H9 (cell line): ENCODE measurements around the gene IMPA2. TPM values are rescaled to one million over a fixed set of nuclear protein-coding genes. Genes with fewer than 3 reads are reported as not detected.

Experiments
- DNase-seq: peaks from one replicate; pipeline ENCODE4 v3.0.0-alpha.2; 2017
- H2AFZ ChIP-seq: one replicate; pipeline ENCODE4 v1.6.1; 2013; ENCODE audit warnings: mild to moderate bottlenecking, low read length, control low read depth, moderate library complexity
- H2AK5ac ChIP-seq: 2 replicates; pipeline ENCODE4 v1.6.1; 2013; ENCODE audit warnings: low read length, control low read depth, mixed read lengths; ENCODE audit not compliant: insufficient read length
- H2BK120ac ChIP-seq: one replicate; pipeline ENCODE4 v1.6.1; 2013; ENCODE audit warnings: low read depth, mild to moderate bottlenecking, low read length, control low read depth, inconsistent platforms; ENCODE audit not compliant: poor library complexity, severe bottlenecking
- H2BK12ac ChIP-seq: 2 replicates; pipeline ENCODE4 v1.6.1; 2013; ENCODE audit warnings: low read length, control low read depth, mixed read lengths, low read depth; ENCODE audit not compliant: insufficient read length
- H2BK15ac ChIP-seq: 2 replicates; pipeline ENCODE4 v1.6.1; 2013; ENCODE audit warnings: low read depth, low read length, control low read depth
- H2BK20ac ChIP-seq: one replicate; pipeline ENCODE4 v1.6.1; 2013; ENCODE audit warnings: low read depth, mild to moderate bottlenecking, low read length, control low read depth, inconsistent platforms; ENCODE audit not compliant: poor library complexity, severe bottlenecking
- H2BK5ac ChIP-seq: 2 replicates; pipeline ENCODE4 v1.6.1; 2013; ENCODE audit warnings: low read length, control low read depth, mixed read lengths; ENCODE audit not compliant: insufficient read length
- H3K14ac ChIP-seq: 2 replicates; pipeline ENCODE4 v1.6.1; 2013; ENCODE audit warnings: low read length, control low read depth; ENCODE audit not compliant: insufficient read depth
- H3K18ac ChIP-seq: 2 replicates; pipeline ENCODE4 v1.6.1; 2013; ENCODE audit warnings: low read depth, mild to moderate bottlenecking, mixed read lengths, low read length, control low read depth; ENCODE audit not compliant: insufficient read length
- H3K23ac ChIP-seq: 2 replicates; pipeline ENCODE4 v1.6.1; 2013; ENCODE audit warnings: low read length, control low read depth, mixed read lengths, low read depth; ENCODE audit not compliant: insufficient read length
- H3K23me2 ChIP-seq: 2 replicates; pipeline ENCODE4 v1.6.1; 2013; ENCODE audit warnings: low read depth, mild to moderate bottlenecking, mixed read lengths, low read length, control low read depth; ENCODE audit not compliant: insufficient read length, poor library complexity, severe bottlenecking
- H3K27ac ChIP-seq: 2 replicates; pipeline ENCODE4 v1.5.1; 2013; ENCODE audit warnings: low read length, control low read depth, mixed read lengths, low read depth; ENCODE audit not compliant: insufficient read length
- H3K27me3 ChIP-seq: 2 replicates; pipeline ENCODE4 v1.6.1; 2013; ENCODE audit warnings: low read length, control low read depth, inconsistent platforms; ENCODE audit not compliant: insufficient read depth
- H3K4ac ChIP-seq: 2 replicates; pipeline ENCODE4 v1.6.1; 2013; ENCODE audit warnings: low read depth, mild to moderate bottlenecking, control low read depth, inconsistent platforms, low read length, moderate library complexity
- H3K4me1 ChIP-seq: 2 replicates; pipeline ENCODE4 v1.6.1; 2013; ENCODE audit warnings: low read length, control low read depth, inconsistent platforms; ENCODE audit not compliant: insufficient read depth
- H3K4me2 ChIP-seq: 2 replicates; pipeline ENCODE4 v1.6.1; 2013; ENCODE audit warnings: low read length, control low read depth, mixed read lengths; ENCODE audit not compliant: insufficient read length, insufficient read depth
- H3K56ac ChIP-seq: 2 replicates; pipeline ENCODE4 v1.6.1; 2013; ENCODE audit warnings: low read depth, mild to moderate bottlenecking, mixed read lengths, low read length, control low read depth; ENCODE audit not compliant: insufficient read length
- H3K79me1 ChIP-seq: 2 replicates; pipeline ENCODE4 v1.6.1; 2013; ENCODE audit warnings: low read depth, mild to moderate bottlenecking, moderate library complexity, low read length, control low read depth, inconsistent platforms; ENCODE audit not compliant: insufficient read depth, poor library complexity, severe bottlenecking
- H3K79me2 ChIP-seq: 2 replicates; pipeline ENCODE4 v1.6.1; 2013; ENCODE audit warnings: low read length, control low read depth, inconsistent platforms; ENCODE audit not compliant: insufficient read depth
- H3K9ac ChIP-seq: 2 replicates; pipeline ENCODE4 v1.6.1; 2013; ENCODE audit warnings: low read length, control low read depth, mixed read lengths; ENCODE audit not compliant: insufficient read length; ENCODE audit errors: extremely low read depth
- H3K9me3 ChIP-seq: one replicate; pipeline ENCODE4 v1.6.1; 2013; ENCODE audit warnings: low read depth, low read length, inconsistent platforms; ENCODE audit not compliant: control insufficient read depth
- H3T11ph ChIP-seq: one replicate; pipeline ENCODE4 v1.6.1; 2013; ENCODE audit warnings: mild to moderate bottlenecking, low read length, control low read depth, inconsistent platforms
- H4K20me1 ChIP-seq: one replicate; pipeline ENCODE4 v1.6.1; 2013; ENCODE audit not compliant: control insufficient read depth, insufficient read length, insufficient read depth
- H4K5ac ChIP-seq: 2 replicates; pipeline ENCODE4 v1.6.1; 2013; ENCODE audit warnings: low read depth, mild to moderate bottlenecking, mixed read lengths, low read length, control low read depth; ENCODE audit not compliant: insufficient read length
- H4K8ac ChIP-seq: replicated peaks from 2 replicates; pipeline ENCODE4 v1.6.1; 2013; ENCODE audit warnings: low read length, control low read depth, mixed read lengths, low read depth; ENCODE audit not compliant: insufficient read length
- H4K91ac ChIP-seq: 2 replicates; pipeline ENCODE4 v1.6.1; 2013; ENCODE audit warnings: low read depth, mild to moderate bottlenecking, moderate library complexity, mixed read lengths, low read length, control low read depth; ENCODE audit not compliant: insufficient read length
- H3K27ac Mint-ChIP-seq, 3 experiments: 2 replicates in 2 of 3; 3 replicates in 1 of 3; pipeline ENCODE4 v1.8.0; 2020 to 2021; ENCODE audit warnings: mixed read lengths in 3 of 3, mild to moderate bottlenecking in 1 of 3, moderate library complexity in 1 of 3
- H3K27me3 Mint-ChIP-seq: 2 replicates; pipeline ENCODE4 v1.8.0; 2021; ENCODE audit warnings: low read depth, mild to moderate bottlenecking, moderate library complexity, mixed read lengths
- H3K36me3 Mint-ChIP-seq, 3 experiments: 2 replicates in 2 of 3; 3 replicates in 1 of 3; pipeline ENCODE4 v1.8.0; 2020 to 2021; ENCODE audit warnings: low read depth in 3 of 3, mixed read lengths in 3 of 3; ENCODE audit not compliant: insufficient read depth in 1 of 3
- H3K4me1 Mint-ChIP-seq, 2 experiments: 2 replicates each; pipeline ENCODE4 v1.8.0; 2020; ENCODE audit warnings: mixed read lengths in 2 of 2
- H3K4me3 Mint-ChIP-seq, 2 experiments: 2 replicates in 1 of 2; 3 replicates in 1 of 2; pipeline ENCODE4 v1.8.0; 2020 to 2021; ENCODE audit warnings: mild to moderate bottlenecking in 2 of 2, mixed read lengths in 2 of 2, moderate library complexity in 1 of 2
- H3K9me3 Mint-ChIP-seq, 2 experiments: 2 replicates in 1 of 2; 3 replicates in 1 of 2; pipeline ENCODE4 v1.8.0; 2020; ENCODE audit warnings: mild to moderate bottlenecking in 2 of 2, mixed read lengths in 2 of 2, moderate library complexity in 1 of 2
- WGBS: extraction: QIAGEN DNeasy Blood & Tissue Kit; methylation state at CpG from one replicate; pipeline ENCODE4 v1.1.7; 2013; ENCODE audit warnings: missing lambda C conversion rate, low lambda C conversion rate, mixed read lengths; ENCODE audit not compliant: insufficient read length; ENCODE audit errors: extremely low coverage; 5-methylcytosine and 5-hydroxymethylcytosine counted together
- total RNA-seq: library from RNA; stranded (reverse); gene quantifications from 2 replicates; pipeline ENCODE4 v1.2.1, GENCODE V29; 2021
- TF ChIP-seq, protein P1 (sequence below): fragments of 200-600 bp; sonication (generic); conservative IDR thresholded peaks from 3 replicates; pipeline ENCODE4 v1.8.0; 2021; ENCODE audit warnings: antibody characterized with exemption, mild to moderate bottlenecking

Gene IMPA2
- total RNA-seq, 1 experiment from 2014 or later = 73.8 TPM

DNA sequence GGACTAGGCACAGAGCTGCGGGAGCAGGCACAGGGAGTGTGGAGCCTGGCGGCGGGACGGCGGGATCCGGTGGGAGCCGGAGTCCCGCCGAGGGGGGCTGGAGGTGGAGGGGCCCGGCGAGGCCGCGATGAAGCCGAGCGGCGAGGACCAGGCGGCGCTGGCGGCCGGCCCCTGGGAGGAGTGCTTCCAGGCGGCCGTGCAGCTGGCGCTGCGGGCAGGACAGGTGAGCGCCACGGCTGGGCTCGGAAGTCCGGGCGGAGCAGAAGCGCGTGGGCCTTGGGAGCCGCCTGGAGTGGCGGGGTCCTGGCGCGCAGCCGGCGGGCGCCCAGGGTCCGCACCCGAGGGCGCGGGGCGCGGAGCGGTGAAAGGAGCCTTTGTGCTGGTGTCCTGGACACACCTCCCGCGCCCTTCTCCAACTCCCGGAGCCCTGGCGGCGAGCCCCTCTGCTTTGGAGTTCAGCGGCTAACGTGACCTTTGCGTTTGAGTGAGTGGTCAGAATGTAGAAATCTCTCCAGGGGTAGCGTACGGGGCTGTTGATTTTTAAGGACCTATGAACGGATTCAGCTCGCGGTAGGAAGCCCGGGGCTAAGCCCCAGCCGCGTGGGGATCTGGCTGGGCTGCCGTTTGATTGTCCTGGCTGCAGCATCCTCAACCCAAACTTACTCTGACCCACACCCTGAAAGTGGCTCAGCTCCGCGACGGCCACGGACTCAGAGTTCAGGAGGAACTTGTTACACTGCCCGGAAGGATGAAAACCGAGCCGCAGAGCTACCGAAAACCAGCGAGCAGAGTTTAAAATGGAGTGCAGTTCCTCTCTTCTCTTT, 448 bp downstream of the IMPA2 start:
- peaks cover 3 to 18% (median 4%) of the 10 kb centered on the region in 3 experiments; a peak in 6 of 7 replicates for H3K36me3 Mint-ChIP-seq
- H3K4me3 Mint-ChIP-seq = peak overlapping the region; percentile 87 to 97
- H3K79me1 ChIP-seq = peaks cover 2% of the 10 kb centered on the region
- H4K8ac ChIP-seq = no peak overlapping the region
- no CpG with 5 or more reads among the region's 71 CpGs for WGBS
- H2AFZ ChIP-seq = no peak overlapping the region
- H3T11ph ChIP-seq = no peak overlapping the region
- H3K56ac ChIP-seq = no peak overlapping the region
- peak overlapping the region; percentile 72; the same call in 1 of the 2 replicates for H3K14ac ChIP-seq
- peak overlapping the region; percentile 65 for H3K9ac ChIP-seq
- H4K5ac ChIP-seq = no peak overlapping the region
- peaks cover 8% of the 10 kb centered on the region for H3K23me2 ChIP-seq
- no peaks in the 10 kb centered on the region for H3K9me3 Mint-ChIP-seq
- no peak overlapping the region for H2BK12ac ChIP-seq
- TF ChIP-seq, protein P1, sequence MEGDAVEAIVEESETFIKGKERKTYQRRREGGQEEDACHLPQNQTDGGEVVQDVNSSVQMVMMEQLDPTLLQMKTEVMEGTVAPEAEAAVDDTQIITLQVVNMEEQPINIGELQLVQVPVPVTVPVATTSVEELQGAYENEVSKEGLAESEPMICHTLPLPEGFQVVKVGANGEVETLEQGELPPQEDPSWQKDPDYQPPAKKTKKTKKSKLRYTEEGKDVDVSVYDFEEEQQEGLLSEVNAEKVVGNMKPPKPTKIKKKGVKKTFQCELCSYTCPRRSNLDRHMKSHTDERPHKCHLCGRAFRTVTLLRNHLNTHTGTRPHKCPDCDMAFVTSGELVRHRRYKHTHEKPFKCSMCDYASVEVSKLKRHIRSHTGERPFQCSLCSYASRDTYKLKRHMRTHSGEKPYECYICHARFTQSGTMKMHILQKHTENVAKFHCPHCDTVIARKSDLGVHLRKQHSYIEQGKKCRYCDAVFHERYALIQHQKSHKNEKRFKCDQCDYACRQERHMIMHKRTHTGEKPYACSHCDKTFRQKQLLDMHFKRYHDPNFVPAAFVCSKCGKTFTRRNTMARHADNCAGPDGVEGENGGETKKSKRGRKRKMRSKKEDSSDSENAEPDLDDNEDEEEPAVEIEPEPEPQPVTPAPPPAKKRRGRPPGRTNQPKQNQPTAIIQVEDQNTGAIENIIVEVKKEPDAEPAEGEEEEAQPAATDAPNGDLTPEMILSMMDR = no peak
- peak overlapping the region; percentile 72 for H3K4me2 ChIP-seq
- DNase-seq = peak; percentile 65
- H2BK120ac ChIP-seq = no peak overlapping the region
- H3K23ac ChIP-seq = no peak overlapping the region
- H4K20me1 ChIP-seq = no peaks in the 10 kb centered on the region
- H3K27ac ChIP-seq = no peak overlapping the region
- H2BK20ac ChIP-seq = no peak overlapping the region
- no peak overlapping the region for H4K91ac ChIP-seq
- H3K79me2 ChIP-seq = peaks cover 15% of the 10 kb centered on the region; the same call in 1 of the 2 replicates
- no peak overlapping the region for H2BK15ac ChIP-seq
- H3K27ac Mint-ChIP-seq = peak overlapping the region; percentile 28 to 97 (median 77); a peak in 4 of 7 replicates
- H3K27me3 Mint-ChIP-seq = no peaks in the 10 kb centered on the region; the same call in 1 of the 2 replicates
- no peaks in the 10 kb centered on the region for H3K9me3 ChIP-seq
- no peak overlapping the region for H2BK5ac ChIP-seq
- H3K4me1 Mint-ChIP-seq = peaks cover 40 to 53% of the 10 kb centered on the region in 2 experiments
- H3K18ac ChIP-seq = peak overlapping the region; percentile 43
- H3K27me3 ChIP-seq = no peaks in the 10 kb centered on the region
- H3K4ac ChIP-seq = no peak overlapping the region
- no peak overlapping the region for H2AK5ac ChIP-seq
- H3K4me1 ChIP-seq = peaks cover 18% of the 10 kb centered on the region
